ENCODE results near the gene STX8.

Gene STX8

GRCh38 chr17:9232155-9232475 is 343.5 kb downstream of the STX8 start:
- Histone ChIP-seq H3K9ac (ENCODE audit: low read length) (no peak overlapping the region), H3K9me3 (ENCODE audit: insufficient read depth, low read length) (no peaks in the 10 kb centered on the region), H3K27me3 (ENCODE audit: low read depth, low read length) (no peaks in the 10 kb centered on the region), H2AFZ (ENCODE audit: low read depth, low read length) (no peak overlapping the region), H3K4me2 (ENCODE audit: low read length) (no peak overlapping the region), H4K20me1 (ENCODE audit: insufficient read depth, low read length) (no peaks in the 10 kb centered on the region), H3K4me3 (ENCODE audit: low read length) (no peak overlapping the region), H3K79me2 (ENCODE audit: low read length) (no peaks in the 10 kb centered on the region), H3K27ac (ENCODE audit: low read length) (no peak overlapping the region), H3K36me3 (replicated peaks; ENCODE audit: low read depth, low read length) (peaks cover 3% of the 10 kb centered on the region), H3K4me1 (ENCODE audit: low read length) (peaks cover under 1% of the 10 kb centered on the region)
- no peak for TF ChIP-seq CTCF (IDR thresholded peaks at IDR 0.05; ENCODE audit: low read depth, low read length)
- TF ChIP-seq EZH2phosphoT487 (IDR thresholded peaks at IDR 0.05; ENCODE audit: low read depth) = no peak

DNA sequence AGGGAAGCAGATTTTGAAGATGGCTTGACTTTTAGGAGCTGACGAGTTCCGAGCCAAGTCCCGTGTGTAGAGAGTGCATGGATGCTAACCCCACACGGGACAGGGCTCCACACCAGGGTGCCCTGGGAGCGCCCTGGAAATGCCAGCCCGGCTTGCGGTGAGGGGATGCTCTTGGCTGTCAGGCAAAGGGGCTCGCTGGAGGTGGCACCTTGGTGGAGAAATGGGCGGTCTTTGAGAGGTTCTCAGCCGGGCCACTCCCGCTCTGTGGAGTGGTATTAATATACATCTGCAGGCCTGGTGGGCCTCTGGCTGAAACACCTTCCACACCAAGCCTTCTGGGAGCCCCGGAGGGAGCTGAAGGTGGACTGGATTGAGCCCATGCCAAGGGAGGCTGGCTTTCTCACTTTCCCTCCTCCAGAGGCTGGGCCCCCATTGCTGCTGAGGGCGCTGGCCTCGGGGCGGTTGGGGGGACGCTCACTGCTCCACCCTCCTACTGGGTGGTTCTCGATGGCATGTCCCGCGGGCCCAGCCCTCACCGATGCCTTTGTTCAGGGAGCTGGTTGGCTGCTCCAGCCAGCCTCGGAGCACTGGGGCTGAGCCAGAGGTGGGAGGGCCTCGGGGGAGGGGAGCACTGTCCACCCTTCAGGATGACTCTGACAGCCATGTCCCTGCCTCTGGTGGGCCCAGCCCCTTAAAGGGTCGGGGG is 344.0 kb downstream of the STX8 start:
- Histone ChIP-seq H4K20me1 (ENCODE audit: insufficient read depth, low read length) (no peaks in the 10 kb centered on the region), H3K27ac (ENCODE audit: low read length) (no peak overlapping the region), H3K4me3 (ENCODE audit: low read length) (no peak overlapping the region), H3K27me3 (ENCODE audit: low read depth, low read length) (no peaks in the 10 kb centered on the region), H3K79me2 (ENCODE audit: low read length) (no peaks in the 10 kb centered on the region), H3K4me1 (ENCODE audit: low read length) (peaks cover 6% of the 10 kb centered on the region), H3K9ac (ENCODE audit: low read length) (no peak overlapping the region), H3K36me3 (replicated peaks; ENCODE audit: low read depth, low read length) (peaks cover 5% of the 10 kb centered on the region), H2AFZ (ENCODE audit: low read depth, low read length) (no peak overlapping the region), H3K4me2 (ENCODE audit: low read length) (no peak overlapping the region), H3K9me3 (ENCODE audit: insufficient read depth, low read length) (no peaks in the 10 kb centered on the region)
- TF ChIP-seq EZH2phosphoT487 (IDR thresholded peaks at IDR 0.05; ENCODE audit: low read depth) = no peak
- TF ChIP-seq CTCF (IDR thresholded peaks at IDR 0.05; ENCODE audit: low read depth, low read length) = no peak

DNA sequence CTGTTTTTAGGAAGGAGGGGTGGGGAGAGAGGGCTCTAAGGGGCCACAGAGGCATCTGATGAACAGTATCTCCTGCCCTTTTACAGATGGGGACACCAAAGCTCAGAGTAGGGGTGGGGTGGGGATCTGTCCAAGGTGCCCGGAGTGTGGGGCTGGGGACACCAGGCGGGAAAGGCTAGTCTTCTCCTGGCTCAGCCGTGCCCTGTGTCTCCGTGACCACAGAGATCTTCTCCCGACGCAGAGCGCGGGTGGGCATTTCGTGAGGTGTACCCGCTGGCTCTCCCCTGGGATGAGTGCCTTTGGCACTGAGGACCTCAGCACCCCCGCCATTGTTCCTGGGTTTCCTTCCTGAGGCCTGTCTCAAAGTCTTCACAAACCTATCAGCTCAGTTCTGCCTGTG is 344.8 kb downstream of the STX8 start:
- Histone ChIP-seq H3K9ac (ENCODE audit: low read length) (no peak overlapping the region), H3K27me3 (ENCODE audit: low read depth, low read length) (no peaks in the 10 kb centered on the region), H3K36me3 (replicated peaks; ENCODE audit: low read depth, low read length) (peaks cover 5% of the 10 kb centered on the region), H3K4me1 (ENCODE audit: low read length) (peaks cover 10% of the 10 kb centered on the region), H3K27ac (ENCODE audit: low read length) (no peak overlapping the region), H4K20me1 (ENCODE audit: insufficient read depth, low read length) (no peaks in the 10 kb centered on the region), H3K4me3 (ENCODE audit: low read length) (no peak overlapping the region), H3K79me2 (ENCODE audit: low read length) (no peaks in the 10 kb centered on the region), H3K9me3 (ENCODE audit: insufficient read depth, low read length) (no peaks in the 10 kb centered on the region), H3K4me2 (ENCODE audit: low read length) (no peak overlapping the region), H2AFZ (ENCODE audit: low read depth, low read length) (no peak overlapping the region)
- TF ChIP-seq CTCF (IDR thresholded peaks at IDR 0.05; ENCODE audit: low read depth, low read length) (no peak), EZH2phosphoT487 (IDR thresholded peaks at IDR 0.05; ENCODE audit: low read depth) (no peak)

- Histone ChIP-seq H3K9me3 (ENCODE audit: insufficient read depth, low read length) (no peaks in the 10 kb centered on the region), H3K4me1 (ENCODE audit: low read length) (peaks cover 10% of the 10 kb centered on the region), H4K20me1 (ENCODE audit: insufficient read depth, low read length) (no peaks in the 10 kb centered on the region), H3K27me3 (ENCODE audit: low read depth, low read length) (no peaks in the 10 kb centered on the region), H3K4me3 (ENCODE audit: low read length) (no peak overlapping the region), H2AFZ (ENCODE audit: low read depth, low read length) (no peak overlapping the region), H3K36me3 (replicated peaks; ENCODE audit: low read depth, low read length) (peaks cover 5% of the 10 kb centered on the region), H3K79me2 (ENCODE audit: low read length) (no peaks in the 10 kb centered on the region), H3K27ac (ENCODE audit: low read length) (no peak overlapping the region), H3K9ac (ENCODE audit: low read length) (no peak overlapping the region), H3K4me2 (ENCODE audit: low read length) (no peak overlapping the region)
- no peak for TF ChIP-seq EZH2phosphoT487 (IDR thresholded peaks at IDR 0.05; ENCODE audit: low read depth)
- TF ChIP-seq CTCF (IDR thresholded peaks at IDR 0.05; ENCODE audit: low read depth, low read length) = no peak
Measured at GRCh38 chr17:9230346-9230745, 345.3 kb downstream of the STX8 start.
